HG03159 (cell line): ENCODE measurements around the gene ARPC4.
A peak's percentile ranks its signal among the peaks of the same experiment; 100 is the strongest.
"Not testable (repeated sequence)": the region's sequence is repeated elsewhere in the genome, so short reads cannot be mapped to it uniquely, and the experiment has no call there.

Experiments
- ATAC-seq: cut with Tn5 transposase; IDR thresholded peaks from one replicate; pipeline ENCODE4 v1.9.1; 2021; ENCODE audit warnings: mild to moderate bottlenecking, moderate library complexity; ENCODE audit not compliant: unreplicated experiment

The ARPC4 gene

GRCh38 chr3:9817436-9817835 is 24.6 kb downstream of the ARPC4 start:
- ATAC-seq, result no peak

GRCh38 chr3:9818666-9819335 is 25.9 kb downstream of the ARPC4 start:
- ATAC-seq, result no peak

DNA sequence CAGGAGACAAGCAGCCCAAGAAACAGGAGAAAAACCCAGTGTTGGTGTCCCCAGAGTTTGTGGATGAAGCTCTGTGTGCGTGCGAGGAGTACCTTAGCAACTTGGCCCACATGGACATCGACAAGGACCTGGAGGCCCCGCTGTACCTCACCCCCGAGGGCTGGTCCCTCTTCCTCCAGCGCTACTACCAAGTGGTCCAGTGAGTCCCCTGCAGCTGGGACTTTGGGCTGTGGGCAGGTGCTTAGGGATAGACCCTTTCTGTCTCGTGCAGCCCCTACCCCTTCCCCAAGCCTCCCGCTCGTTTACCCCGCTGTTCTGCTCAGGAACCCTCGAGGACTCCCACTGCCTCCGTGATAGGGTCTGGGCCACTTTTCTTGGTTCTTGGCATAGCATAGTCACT is 27.7 kb downstream of the ARPC4 start:
- no peak for ATAC-seq

DNA sequence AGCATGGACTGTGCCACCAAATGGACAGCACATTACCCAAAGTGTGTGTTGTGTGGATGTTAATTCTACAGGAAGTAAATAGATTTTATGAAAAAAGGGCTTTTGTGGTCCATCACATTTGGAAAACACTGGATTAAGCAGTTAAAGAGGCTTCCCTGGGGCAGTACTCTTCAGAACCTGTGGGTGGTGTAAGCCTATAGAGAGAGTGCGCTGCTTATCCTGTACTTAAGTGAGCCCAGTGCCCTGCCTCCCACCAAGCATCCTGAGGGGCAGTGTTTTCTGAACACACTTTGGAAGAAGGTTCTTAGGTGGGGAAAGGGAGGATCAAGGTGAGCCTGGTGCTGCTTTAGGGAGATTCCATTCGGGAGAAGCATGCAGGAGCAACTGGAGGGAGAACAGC is 28.1 kb downstream of the ARPC4 start:
- no peak for ATAC-seq

DNA sequence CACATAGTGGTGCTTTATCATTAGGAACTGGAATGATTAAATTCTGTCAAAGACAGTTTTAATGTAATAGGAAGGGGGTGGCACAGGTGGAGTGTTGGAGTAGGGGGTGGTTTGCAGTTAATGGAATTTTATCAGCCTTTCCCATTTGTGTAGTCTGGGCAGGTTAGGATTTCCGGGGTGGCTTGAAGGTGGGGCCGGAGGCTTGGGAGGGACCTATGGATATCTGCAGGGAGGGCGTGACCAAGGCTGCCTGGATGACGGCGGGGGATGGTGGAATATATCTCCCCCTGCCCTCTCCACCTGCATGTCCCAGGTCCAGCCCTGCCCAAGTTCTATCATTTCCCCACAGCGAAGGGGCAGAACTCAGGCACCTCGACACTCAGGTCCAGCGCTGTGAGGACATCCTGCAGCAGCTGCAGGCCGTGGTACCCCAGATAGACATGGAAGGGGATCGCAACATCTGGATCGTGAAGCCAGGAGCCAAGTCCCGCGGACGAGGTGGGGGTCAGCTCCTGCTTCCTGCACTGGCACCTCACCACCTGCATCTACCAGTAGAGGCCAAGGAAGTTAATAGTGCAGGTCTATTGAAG is 32.7 kb downstream of the ARPC4 start:
- ATAC-seq, result no peak

DNA sequence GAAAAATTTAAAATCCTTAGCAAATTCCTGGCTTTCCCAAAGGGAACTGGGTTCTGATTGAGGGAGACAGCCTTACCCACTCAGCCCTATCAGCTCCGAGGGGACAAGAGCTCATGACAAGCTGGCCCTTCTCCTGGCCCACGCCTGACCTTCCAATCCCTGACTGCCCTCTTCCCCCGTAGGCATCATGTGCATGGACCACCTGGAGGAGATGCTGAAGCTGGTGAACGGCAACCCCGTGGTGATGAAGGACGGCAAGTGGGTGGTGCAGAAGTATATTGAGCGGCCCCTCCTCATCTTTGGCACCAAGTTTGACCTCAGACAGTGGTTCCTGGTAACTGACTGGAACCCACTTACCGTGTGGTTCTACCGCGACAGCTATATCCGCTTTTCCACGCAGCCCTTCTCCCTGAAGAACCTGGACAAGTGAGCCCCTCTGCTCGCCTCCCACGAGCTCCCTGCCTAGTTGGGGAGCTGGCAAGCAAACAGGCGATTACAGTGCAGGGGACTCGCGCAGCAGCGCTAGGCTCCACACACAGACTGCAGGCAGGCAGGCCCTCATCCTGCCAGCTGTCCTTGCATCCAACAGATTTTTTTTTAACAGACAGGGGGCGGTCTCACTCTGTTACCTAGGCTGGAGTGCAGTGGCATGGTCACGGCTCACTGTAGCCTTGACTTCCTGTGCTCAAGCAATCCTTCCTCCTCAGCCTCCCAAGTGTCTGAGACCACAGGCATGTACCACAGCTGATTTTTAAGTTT is 34.1 kb downstream of the ARPC4 start:
- ATAC-seq, result no peak

DNA sequence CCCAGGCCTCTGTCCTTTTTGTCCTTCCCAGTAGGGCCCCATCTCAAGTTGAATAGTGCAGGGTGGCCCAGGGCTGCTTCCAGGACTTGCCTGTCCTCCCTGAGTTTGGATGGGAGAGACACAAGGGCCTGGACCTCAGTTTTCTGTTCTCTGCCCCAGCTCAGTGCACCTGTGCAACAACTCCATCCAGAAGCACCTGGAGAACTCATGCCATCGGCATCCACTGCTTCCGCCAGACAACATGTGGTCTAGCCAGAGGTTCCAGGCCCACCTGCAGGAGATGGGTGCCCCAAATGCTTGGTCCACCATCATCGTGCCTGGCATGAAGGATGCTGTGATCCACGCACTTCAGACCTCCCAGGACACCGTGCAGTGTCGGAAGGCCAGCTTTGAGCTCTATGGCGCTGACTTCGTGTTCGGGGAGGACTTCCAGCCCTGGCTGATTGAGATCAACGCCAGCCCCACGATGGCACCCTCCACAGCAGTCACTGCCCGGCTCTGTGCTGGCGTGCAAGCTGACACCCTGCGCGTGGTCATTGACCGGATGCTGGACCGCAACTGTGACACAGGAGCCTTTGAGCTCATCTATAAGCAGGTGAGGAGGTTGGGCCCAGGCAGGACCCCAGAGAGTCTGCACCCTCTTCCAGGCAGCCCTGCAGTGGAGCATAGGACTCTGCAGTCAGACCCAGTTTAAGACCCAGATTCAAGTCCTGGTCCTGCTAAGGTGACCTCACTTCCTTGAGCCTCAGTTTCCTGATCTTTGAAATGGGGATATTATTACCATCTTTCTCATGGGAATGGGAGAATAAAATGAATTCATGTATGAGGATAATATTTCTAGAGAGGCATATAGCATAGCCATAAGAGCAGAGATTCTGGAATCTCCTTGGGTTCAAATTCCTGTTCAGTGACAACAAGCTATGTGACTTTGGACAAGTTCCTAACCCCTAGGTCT is 36.2 kb downstream of the ARPC4 start:
- ATAC-seq, result no peak

- no peak for ATAC-seq
Observed at GRCh38 chr3:9831253-9831652, 38.4 kb downstream of the ARPC4 start.

- ATAC-seq, result no peak
Observed at GRCh38 chr3:9833078-9833477, 40.2 kb downstream of the ARPC4 start.

DNA sequence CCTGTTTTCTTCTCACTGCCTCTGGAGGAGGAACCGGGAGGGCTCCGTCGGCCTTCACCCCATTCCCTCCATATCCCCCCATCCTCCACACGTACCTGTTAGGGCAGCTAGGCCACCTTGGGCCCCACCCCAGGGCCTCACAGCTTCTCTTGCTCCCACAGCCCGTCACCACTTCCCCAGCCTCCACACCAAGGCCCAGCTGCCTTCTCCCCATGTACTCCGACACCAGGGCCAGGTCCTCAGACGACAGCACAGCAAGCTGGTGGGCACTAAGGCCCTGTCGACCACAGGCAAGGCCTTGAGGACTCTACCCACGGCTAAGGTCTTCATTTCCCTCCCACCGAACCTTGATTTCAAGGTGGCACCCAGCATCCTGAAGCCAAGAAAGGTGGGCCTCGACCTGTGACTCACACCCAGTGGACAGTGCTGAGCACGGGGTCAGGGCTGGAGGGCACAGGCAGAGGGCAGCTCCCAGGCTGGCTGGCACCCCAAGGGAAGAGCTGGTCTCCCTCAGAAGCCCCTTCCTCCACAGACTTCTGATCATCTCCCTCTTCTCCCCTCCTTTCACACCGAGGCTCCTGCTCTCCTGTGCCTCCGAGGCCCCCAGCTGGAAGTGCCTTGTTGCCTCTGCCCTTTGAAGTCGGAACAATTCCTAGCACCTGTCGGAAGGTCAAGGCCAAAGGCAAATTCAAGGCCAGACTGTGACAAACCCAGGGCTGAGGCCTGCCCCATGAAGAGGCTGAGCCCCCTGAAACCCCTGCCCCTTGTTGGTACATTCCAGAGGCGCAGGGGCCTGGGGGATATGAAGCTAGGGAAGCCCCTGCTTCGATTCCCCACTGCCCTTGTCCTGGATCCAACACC is 41.9 kb downstream of the ARPC4 start:
- no peak for ATAC-seq

GRCh38 chr3:9837701-9838582 is 45.1 kb downstream of the ARPC4 start:
- no peak for ATAC-seq

GRCh38 chr3:9838856-9839255 is 46.0 kb downstream of the ARPC4 start:
- ATAC-seq, result no peak

DNA sequence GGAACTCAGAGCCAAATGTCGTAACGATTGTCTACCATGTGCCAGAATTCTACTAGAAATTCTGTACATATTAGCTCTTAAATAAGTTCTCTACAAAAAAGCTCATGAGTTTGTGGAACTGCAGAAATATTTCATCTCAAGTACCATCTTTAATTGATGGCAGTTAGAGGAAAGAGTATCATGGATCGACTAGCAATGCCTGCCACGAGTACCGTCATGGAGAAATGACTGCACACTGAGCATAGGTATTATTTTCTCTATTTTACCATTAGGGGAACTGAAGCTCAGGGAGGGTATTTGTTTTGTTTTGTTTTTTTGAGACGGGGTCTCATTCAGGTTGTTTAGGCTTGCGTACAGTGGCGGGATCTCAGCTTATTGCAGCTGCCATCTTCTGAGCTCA is 48.1 kb downstream of the ARPC4 start:
- ATAC-seq, result no peak

DNA sequence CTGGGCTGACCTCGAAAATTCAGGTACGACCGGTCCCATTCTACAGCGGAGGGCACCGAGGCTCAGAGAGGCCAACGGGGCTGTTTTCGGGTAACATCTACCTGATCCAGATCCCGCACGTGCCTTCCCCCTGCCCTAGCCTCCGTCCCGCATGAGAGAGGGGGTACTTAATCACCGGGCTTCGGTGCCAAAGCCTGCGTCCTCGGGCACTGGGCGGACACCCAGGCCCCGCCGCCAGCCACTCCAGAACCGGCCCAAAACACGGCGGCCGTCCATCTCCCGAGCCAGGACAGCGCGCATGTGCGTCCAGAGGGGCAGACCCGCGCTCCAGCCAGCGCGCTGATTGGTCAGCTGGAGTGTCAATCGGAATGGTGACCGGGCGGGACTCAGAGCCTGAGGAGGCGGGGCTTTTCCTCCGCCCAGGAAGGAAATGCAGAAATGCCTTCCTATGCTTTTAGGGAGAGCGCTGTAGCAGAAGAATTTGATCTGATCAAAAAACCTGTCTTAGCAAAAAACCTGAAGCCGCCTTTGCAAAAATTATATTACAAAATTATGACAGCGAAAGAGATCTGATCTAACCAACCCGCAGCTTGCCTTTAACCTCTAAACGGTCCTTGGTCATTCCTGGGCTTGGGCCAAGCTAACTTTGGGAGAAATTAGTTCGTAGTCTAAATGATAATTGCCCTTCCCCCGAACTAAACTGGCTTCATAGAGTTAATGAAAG is 51.0 kb downstream of the ARPC4 start, which contains the start of gene RPUSD3:
RPUSD3 (minus strand) TSS at position 294 of the 724 bp plus-strand sequence; CDS start at position 276, 18 bp downstream.
- ATAC-seq, result peak; percentile 98

DNA sequence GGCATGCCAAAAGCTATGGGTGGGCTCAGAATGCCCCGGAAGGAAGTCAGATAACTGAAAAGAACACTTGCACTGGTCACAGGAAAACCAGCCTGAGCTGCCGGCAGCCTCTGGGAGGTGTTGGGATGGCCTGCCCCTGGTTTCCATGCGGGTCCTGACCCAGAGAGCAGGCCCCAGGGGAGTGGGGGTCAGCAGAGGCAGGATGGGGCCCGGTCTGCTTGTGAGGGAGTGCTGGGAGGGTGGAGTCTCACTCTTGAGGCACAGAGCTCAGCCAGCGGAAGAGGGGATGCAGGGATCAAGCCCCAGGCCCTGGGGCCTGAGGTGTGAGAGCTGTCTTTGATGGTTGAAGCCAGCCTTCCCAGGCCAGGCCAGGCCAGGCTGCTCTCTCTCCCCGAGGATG is 53.3 kb downstream of the ARPC4 start:
- no peak for ATAC-seq

DNA sequence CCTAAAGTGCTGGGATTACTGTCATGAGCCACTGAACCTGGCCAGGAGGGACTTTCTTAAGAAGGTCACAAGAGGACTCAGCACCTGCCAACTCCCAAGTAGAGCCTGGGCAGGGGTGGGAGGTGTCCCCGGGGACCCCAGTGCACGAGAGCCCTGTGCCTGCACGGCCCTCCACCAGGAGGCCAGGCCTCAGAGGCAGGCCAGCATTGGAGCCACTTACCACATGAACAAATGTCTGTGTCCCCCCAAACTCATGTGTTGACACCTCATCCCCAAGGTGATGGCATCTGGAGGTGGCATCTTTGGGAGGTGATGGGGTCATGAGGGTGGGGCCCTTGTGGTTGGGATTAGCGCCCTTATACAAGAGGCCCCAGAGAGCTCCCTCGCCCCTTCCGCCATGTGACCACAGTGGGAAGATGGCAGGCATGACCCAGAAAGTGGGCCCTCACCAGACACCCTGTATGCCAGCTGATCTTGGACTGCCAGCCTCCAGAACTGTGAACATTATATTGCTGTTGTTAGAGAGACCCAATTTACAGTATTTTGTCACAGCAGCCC is 54.1 kb downstream of the ARPC4 start:
- no peak for ATAC-seq

- ATAC-seq, result not testable (repeated sequence)
Observed at GRCh38 chr3:9847870-9848269, 55.0 kb downstream of the ARPC4 start.

- ATAC-seq, result not testable (repeated sequence)
Observed at GRCh38 chr3:9848860-9849259, 56.0 kb downstream of the ARPC4 start.
